GM18867 (cell line): ENCODE results near the gene GAK.

Experiments used
- ATAC-seq: cut with Tn5 transposase; IDR thresholded peaks from one replicate; pipeline ENCODE4 v1.9.1; 2021; ENCODE audit warnings: mild to moderate bottlenecking, moderate library complexity; ENCODE audit not compliant: unreplicated experiment

The GAK gene

DNA sequence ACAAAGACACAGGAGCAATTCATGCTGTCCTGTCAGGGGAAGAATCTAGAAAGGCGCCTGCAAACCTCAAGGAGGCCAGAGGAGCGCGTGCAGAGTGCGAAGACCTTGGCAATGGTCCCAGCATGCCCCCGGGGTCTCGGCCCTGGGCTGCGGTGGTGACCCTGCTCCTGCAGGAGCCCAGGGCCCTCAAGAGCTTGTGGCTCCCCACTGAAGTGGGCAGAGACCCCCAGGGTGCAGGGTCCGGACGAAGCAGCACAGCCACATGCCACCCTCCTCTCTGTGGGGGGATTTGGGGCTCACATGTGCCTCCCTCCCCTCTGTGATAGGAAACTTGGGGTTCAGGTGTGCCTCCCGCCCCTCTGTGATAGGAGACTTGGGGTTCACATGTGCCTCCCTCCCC lies 39.3 kb downstream of the GAK start:
- ATAC-seq: no peak

DNA sequence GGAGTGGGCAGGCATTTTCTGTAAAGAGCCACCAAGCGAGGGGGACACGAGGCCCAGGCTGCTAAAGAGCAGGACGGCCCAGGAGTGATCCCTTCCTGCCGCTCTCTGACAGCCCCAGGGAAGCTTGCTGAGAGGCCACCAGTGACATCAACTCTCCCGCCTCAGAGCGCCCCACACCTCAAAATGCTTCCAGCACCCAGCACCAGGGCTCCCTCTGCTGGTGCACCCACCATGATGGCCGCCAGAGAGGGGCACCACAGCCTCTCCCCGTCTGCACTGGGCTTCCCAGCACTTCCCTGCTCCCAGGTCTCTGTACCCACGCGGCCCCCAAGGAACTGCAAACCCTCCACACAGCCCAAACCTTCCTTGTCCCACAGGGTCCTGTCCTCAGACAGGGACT lies 40.4 kb downstream of the GAK start:
- no peak for ATAC-seq

DNA sequence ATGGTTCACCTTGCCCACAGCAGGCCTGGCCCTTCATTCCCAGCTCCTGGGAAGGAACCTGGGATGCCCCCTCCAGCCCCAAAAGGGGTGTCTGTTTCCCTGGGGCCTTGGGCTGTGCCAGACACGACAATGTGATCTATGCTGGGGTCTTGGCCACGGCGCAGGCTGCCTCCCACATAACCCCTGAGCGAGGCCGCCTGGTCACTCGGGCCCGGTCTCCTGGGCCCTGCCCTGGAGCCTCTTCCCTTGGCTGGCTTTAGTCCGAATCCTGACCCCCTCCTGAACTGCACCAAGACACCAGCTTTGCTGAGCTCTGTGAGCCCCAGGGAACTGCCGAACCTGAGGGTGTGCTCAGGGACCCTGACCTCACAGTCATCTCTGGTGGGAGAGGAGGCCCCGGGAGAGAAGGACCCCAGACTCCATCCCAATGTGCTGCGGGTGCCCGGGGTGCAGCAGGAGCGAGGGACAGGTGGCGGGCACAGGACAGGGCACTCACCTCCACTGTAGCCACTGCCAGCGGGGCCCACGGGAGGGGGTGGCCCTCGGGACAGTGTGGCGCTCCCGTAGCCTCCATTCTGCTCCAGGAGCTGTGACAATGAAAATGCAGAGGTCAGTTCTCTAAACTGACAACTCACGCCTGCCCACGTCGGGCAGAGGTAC lies 42.0 kb downstream of the GAK start:
- no peak for ATAC-seq

DNA sequence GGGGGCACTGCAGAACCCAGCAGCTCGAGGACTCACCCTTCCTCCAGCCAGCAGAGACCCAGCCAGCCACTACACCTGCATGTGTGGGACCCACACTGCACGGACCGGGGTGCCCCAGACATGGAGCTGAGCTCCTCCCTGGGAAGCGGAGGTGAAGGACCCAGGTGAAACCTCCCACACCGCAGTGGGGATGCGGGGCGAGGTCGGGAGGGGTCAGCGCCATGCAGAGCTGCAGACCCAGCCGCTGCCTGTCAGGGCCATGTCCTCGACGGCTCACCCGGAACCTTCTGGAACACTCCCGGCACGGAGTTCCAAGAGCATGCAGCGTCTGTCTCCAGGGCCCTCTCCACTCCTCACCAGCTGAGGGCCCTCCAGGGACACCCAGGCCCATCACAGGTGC lies 42.6 kb downstream of the GAK start:
- ATAC-seq: no peak

DNA sequence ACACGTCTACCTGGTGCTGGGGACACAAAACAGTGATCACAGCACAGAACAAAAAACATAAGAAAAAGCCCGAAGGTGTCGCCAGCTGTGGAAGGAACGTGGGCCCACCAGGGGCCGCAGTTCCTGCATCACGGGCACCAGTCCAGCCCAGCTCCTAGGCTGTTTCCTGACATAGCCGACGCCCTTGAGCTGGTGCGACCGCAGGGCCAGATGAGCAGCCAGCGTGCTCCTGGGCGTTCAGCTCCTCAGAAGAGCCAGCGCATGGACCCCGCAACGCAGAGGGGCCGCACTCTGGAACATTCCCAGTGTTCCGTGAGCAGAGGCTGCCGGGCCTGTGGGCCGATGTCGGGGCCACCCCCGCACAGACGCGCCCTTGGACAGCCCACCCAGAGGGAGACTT lies 44.1 kb downstream of the GAK start:
- ATAC-seq: no peak

DNA sequence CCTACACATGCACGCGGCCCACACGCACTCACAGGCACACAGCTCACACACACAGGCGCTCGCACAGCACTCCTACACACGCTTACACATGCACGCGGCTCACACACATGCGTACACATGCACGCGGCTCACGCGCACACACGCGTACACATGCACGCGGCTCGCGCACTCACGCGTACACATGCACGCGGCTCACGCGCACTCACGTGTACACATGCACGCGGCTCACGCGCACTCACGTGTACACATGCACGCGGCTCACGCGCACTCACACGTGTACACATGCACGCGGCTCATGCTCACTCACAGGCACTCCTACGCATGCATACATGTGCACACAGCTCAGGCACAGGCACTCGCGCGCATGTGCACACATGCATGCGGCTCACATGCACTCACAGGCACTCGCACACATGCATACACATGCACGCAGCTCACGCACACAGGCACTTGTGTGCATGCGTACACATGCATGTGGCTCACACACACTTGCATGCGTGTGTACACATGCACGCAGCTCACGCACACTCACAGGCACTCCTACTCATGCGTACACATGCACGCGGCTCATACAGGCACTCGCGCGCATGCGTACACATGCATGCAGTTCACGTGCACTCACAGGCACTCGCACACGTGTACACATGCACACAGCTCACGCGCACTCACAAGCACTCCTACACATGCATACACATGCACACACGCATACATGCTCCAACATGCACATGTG lies 44.9 kb downstream of the GAK start:
- ATAC-seq: no peak

DNA sequence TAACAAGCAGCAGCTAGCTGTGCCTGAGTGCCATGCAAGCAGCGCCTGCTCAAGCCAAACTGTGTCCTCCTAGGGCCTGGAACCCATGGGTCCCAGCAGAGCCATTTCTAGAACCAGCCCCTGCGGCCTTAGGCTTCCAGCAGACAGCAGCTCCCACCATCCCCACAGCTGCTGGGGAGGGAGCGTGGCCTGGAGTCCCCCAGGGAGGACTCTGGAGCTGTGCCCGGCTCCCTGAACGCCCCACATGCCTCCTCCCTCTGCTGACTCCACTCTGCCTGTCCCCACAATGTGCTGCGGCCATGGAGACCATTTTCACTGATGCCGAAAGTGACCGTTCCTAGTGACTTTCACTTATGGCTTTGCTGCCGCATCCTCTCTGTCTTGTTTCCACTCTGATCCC lies 45.9 kb downstream of the GAK start:
- ATAC-seq: no peak

DNA sequence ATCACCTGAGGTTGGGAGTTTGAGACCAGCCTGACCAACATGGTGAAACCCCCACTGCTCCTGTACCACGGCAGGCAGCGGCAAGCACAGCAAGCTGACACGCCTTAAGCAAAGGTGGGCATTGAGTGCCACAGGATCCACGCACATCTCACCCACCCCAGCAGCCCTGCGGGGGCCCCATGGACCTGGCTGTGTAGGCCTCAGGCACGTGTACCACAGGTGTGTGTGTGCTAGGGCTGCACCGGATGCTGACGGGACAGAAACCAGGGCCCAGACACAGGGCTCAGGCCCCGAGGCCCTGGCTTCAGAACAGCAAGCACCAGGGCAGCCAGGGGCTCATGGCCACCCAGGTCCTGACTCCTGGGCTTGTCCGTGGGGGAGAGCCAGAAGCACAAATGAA lies 46.8 kb downstream of the GAK start:
- ATAC-seq: no peak

DNA sequence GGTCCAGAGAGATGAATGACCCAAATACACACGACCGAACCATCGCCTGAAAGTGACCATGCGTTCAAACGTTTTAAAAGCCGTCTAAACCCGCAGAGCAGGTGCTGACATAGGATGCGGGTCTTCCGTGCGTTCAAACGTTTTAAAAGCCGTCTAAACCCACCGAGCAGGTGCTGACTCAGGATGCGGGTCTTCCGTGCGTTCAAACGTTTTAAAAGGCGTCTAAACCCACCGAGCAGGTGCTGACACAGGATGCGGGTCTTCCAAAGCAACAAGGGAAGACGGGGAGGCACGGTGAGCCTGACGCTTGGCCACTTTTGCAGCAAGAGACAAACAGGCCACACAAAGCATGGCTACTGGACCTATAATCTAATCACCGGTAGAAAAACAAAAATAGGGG lies 47.2 kb downstream of the GAK start:
- no peak for ATAC-seq

DNA sequence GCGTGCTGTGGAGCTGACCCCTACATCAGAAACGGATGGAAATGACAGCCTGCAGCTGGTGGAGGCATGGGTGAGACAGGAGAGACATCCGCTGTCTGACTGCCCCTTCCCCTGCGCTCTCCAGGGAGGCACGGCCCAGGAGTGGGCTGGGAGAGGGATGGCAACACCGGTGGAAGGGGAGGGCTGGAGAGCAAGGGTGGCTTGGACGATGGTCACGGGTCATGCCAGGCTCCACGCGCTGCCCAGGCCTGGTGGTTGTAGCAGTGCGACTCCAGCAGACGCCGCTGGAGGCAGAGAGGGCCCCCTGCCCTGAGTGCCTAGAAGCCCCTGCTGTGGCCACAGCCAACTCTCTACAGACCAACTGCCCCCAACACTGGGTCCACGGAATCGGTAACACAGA lies 47.9 kb downstream of the GAK start:
- no peak for ATAC-seq

DNA sequence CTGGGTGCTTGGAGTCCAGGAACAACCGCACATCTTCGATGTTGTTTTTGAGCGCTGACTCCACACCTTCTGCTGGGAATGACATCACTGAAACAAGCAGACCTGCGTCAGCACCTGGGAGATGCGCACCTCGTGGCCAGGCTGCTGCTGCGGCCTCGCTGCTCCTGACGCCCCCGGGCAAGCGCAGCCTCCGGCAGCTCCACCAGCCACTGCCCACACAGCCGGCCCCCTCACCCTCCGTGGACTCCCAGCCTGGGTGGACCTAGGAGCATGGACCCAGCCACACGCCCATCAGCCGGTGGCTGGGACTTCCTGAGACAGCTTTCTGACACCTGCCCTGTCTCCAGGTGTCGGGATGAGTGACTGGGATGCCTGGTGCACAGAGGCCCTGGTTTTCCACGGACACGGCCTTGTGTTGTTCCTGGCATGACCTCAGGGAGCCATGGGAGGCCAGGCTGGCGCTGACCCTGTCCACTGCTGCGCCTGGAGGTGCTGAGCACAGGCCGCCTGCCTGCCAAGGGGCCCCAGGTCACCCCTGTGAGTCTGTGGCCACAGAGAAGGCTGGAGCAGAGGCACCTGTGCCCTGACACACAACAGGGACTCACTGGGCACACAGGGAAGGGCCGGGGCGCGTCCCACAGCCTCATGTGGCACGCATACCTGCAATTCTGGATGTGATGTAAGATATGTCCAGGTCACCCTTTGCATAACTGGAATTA lies 48.6 kb downstream of the GAK start:
- ATAC-seq: no peak

DNA sequence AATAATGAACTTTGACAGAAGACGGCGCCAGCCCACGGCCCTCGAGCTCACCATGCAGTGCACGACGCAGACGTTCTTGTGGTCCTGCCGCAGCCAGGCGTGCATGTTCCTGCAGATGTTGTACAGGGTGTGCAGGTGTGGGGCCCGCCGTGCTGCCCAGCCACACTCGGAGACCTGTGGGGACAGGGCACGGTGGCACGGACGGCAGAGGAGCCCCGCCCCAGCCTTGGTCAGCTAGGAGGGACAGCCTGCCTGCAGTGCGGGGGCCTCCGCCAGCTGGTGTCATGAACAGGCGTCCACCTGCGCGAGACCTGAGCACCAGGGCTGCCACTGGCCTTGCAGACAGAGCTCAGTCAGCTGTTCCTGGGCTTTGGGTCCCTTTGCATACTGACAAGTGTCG lies 49.5 kb downstream of the GAK start:
- ATAC-seq: no peak

DNA sequence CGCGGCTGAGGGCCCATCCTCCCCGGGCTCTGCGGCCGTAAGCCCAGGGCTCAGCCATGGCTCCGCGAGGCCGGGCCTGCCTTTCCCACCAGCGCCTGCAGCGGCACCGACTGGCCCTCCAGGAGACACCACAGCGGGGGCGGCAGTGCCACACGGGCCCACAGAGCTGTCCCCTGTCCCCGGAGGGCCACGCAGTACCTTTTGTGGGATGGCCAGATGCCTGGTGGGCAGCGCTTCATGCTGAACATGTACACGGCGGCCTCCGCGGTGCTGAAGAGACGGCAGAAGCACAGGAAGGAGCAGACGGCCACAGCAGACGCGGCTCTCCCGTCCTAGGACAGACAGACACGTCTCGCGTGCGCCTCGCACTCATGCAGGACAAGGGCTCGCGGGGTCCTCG lies 50.4 kb downstream of the GAK start:
- ATAC-seq: no peak

DNA sequence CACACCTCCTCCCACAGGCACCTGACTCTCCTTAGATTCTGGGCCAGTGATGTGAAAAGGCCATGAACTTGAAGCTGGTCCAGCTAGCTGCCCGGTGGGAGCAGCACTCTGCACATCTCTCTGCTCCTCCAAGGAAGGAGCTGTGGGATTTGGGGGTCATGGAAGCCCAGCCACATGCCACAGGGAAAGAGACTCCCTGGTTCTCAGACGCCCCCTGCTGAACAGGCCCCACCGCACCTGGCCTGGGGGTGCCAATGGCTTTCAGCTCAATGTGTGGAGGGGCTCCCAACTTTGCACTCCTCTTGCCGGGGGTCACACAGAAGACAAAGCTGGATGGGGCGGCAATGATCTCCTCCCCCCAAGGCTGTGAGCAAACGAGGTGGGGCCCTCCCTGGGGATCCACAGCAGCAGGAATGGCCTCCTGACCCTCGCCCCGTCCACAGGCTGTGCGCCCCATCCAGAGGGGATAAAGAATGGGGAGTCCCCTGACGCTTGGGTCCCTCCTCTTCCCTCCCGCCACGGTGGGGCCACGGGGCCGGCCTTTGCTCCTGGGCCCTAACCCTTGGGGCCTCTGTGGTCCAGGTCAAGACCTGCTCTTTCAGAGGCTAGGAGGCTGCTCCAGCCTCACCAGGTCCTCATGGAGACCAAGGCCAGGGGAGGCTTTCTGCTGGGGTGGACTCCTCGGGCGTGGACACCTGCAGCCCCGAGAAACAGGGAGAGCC lies 51.3 kb downstream of the GAK start:
- ATAC-seq: no peak

DNA sequence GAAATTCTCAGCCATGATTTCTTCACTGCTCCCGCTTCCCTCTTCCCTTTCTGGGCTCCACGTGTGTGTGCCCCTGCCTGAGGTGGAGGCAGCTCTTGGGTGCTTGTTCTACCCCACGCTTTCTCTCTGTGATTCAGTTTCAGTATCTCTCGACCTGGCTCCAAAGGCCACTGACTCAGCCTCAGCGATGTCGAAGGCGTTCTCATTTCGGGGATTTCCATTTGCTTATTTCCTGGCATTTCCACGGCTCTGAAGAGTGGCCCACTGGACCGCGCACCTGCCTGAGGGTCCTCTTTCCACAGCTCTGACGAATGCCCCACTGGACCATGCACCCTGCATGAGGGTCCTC lies 52.4 kb downstream of the GAK start:
- peak; percentile 63 for ATAC-seq

DNA sequence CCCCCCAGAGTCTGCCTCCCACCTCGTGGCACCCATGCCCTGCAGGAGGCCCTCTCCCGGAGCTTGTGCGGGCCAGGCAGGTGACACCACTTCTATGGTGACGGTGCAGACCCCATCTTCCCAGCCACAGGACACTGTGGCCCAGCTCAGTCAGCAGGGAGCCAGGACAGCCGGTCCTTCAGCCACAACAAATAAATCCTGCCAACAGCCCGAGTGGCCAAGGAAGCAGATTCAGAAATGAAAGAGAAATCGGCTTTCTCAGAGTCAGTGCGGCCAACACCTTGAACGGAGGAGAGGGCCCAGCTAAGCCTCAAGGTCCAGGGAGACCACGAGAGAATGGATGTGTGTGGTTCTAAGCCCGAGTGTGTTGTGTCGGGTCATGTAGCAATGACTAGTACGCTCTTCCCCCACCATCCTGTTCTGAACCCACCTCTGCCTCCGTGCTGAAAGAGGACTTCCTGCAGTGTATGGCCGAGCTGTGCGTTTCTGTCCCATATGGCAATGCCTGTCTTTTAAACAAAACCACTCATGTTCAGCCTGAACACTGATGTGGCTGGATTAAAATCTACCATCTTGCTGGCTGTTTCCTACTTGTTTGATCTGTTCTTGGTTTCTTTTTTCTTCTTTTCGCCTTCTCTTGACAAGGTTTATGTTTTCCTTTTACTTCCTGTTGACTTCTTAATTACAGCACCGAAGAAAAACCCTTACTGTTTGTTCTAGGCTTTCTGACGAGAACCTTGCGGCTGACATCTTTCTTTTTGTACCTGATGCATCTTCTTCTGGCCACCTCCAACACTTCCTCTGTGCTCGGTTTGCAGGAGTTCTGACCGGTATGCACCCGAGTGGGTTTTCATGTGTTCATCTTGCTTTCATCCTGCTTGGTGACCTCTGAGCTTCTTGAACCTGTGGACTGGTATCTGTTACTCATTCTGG lies 53.1 kb downstream of the GAK start:
- ATAC-seq: no peak

DNA sequence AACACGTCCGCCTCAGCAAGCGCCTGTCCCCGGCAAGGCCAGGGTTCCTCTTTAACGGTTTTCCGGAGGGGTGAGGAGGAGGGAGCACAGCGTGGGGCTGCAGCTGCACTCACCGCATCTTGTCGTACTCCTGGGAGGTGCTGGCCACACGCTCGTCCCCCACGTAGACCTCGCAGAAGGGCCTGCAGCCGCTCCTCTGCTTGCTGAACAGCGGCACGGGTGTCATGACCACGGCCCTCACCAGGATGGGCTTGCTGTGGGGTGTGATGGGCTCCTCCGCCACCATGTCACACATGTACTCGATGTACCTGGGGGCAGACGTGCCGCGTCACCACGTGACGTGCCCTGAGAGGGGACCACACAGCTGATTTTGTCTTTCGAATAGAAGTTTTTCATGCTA lies 54.6 kb downstream of the GAK start:
- ATAC-seq: no peak

DNA sequence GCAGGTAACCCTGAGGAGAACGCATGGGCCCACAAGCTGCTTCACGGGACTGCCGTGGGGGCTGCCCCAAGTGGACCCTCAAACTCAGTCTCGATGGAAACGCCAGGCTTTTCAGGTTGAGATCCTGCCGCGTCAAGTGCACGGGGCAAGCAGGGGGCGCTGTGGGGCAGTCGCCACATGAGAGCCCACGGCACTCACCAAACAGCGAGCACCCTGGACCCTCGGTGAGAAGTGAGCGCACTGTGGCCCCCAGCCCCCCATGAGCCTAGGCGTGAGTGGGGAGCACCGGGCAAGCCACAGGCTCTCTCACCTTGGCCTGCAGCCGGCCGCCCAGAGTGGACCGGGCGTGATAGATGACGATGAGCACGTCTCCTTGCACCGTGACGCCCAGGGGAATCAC lies 55.3 kb downstream of the GAK start:
- no peak for ATAC-seq

DNA sequence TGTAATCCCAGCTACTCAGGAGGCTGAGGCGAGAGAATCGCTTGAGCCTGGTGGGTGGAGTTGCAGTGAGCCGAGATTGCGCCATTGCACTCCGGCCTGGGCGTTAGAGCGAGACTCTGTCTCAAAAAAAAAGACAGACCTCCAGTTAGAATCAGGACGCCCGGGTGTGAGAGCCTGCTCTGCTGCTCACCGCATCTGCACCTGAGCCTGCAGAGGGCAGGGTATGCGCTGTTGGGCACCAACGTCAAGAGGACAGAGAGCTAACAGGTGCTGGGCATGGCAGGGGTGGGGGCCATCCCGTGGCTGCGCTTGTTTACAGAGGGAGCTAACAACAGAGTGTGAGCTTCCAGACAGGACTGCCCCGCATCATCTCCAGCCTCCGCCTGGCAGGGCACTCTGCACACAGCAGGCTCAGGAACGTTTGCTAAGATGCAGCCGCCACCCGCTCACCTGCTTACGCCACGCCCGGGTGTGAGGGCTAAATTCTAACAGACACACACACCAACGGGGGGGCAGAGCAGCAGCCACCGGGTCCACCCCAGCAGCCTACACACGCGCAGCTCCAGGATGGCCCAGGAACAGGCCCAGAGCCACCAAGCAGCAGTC lies 56.2 kb downstream of the GAK start:
- ATAC-seq: no peak
